G401 (cell line): Measurements from ENCODE around the gene PIGB. TPM values are rescaled to one million over a fixed set of nuclear protein-coding genes. Genes with fewer than 3 reads are reported as not detected.
"Not testable (repeated sequence)": the region's sequence is repeated elsewhere in the genome, so short reads cannot be mapped to it uniquely, and the experiment has no call there.

ENCODE experiments used
- DNase-seq: peaks from one replicate; pipeline ENCODE4 v3.0.0-alpha.2; 2015; ENCODE audit warnings: low spot score
- in situ Hi-C: cut with HindIII; loops from 2 replicates; pipeline ENCODE4 v1.10.0; 2016; ENCODE audit warnings: low sequenced_read_pairs, mixed read lengths
- total RNA-seq: library from RNA; depleted of rRNA; stranded (reverse); fragments of >200 nt; shearing (Covaris generic); gene quantifications from 2 replicates; pipeline ENCODE4 v1.2.3, GENCODE V29; 2014

PIGB gene
- total RNA-seq, 1 experiment from 2014 or later = 9.0 TPM

DNA sequence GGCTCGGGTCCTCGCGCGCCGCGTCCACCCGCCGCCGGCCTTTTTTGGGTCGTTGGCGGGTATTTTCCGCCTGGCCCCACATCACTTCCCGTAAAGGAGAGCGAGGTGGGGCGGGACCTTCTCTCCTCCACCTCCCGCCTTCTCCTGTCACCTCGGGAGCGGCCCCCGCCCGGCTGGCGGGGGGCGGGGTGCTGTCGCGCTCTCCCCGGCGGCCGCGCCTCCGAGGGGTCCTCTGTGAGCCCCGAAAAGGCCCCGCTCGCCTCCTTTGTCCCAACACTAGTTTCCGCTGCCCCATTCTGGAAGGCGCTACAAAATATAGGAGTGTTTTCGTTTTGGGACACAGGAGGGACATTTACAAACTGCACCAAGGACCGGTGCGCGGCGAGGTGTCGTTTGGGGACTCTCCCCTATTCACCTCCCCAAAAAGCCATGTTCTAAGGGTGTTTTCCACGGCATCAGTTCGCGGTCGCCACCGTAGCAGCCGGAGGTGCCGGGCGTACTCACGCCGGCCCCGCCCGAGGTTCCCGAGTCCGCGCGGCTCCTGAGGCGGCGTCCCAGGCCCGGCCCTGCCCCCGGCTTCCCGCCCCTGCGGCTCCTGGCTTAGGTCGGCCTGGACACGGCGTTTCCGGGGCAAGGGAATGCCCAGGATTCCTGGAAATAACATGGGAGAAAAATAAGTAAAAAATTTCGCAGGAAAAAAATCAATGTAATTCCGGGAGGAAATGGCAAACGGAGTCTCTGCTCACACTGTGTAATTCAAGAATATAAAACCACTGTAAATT is 29.1 kb upstream of the PIGB start, which contains the start of gene RAB27A:
Gene RAB27A, minus strand, starts transcription at position 68 of the 782 bp plus-strand sequence. CDS start 54,879 bp downstream, outside the sequence.
- peak; percentile 60 for DNase-seq

DNA sequence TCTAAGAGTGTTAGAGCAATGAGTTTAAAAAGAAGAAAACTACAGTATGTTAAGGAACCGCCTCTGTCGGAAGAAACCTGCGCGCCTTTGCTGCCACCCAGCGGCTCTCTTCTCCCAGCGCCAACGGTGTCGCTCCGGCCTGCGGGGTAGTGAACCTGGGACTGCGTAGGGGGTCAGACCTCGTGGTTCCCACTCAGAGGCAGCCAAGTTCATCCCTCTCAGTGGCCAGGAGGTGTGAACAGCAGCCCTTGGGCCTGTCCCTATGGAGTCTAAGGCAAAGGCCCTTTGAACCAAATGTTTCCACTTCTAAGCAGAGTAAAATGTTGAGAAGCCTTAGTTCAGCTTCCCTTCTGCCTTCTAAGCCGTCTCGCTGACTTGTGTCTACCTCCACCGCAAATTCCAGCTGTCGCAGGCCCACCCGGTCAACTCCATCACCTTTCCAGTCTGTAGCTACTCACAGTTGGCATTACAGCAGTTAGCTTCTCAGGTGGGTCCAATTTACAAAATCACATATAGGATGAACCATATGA is 28.4 kb upstream of the PIGB start:
- in situ Hi-C loops = no loop called here
- DNase-seq = peak; percentile 83

More for the DNA sequence above, 29.1 kb upstream of the PIGB start, which contains the start of gene RAB27A:
- in situ Hi-C loops = no loop called here

DNA sequence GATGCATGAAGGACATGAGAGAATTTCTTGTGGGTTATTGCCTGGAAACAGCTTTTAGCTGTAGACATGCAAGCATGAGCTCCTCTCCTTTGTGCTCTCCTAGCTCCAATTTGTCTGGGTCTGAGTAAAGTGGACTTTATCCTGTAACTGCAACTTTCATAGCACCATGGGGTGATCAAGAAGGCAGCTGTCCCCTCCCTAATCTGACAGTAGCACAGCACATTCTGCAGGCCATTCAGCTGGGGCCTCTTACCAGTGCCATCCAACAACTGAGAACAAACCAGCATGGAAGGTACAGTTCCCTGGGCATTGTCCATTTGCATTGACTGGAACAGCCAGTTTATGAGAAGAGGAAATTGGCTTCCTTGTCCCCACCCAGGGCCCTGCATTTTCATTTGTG is 21.7 kb upstream of the PIGB start:
- DNase-seq = no peak
- in situ Hi-C loops = no loop called here

DNA sequence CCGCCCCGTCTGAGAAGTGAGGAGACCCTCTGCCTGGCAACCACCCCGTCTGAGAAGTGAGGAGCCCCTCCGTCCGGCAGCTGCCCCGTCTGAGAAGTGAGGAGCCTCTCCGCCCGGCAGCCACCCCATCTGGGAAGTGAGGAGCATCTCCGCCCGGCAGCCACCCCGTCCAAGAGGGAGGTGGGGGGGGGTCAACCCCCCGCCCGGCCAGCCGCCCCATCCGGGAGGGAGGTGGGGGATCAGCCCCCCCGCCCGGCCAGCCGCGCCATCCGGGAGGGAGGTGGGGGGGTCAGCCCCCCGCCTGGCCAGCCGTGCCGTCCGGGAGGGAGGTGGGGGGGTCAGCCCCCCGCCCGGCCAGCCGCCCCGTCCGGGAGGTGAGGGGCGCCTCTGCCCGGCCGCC is 16.2 kb upstream of the PIGB start:
- DNase-seq, in situ Hi-C loops: not testable (repeated sequence)

DNA sequence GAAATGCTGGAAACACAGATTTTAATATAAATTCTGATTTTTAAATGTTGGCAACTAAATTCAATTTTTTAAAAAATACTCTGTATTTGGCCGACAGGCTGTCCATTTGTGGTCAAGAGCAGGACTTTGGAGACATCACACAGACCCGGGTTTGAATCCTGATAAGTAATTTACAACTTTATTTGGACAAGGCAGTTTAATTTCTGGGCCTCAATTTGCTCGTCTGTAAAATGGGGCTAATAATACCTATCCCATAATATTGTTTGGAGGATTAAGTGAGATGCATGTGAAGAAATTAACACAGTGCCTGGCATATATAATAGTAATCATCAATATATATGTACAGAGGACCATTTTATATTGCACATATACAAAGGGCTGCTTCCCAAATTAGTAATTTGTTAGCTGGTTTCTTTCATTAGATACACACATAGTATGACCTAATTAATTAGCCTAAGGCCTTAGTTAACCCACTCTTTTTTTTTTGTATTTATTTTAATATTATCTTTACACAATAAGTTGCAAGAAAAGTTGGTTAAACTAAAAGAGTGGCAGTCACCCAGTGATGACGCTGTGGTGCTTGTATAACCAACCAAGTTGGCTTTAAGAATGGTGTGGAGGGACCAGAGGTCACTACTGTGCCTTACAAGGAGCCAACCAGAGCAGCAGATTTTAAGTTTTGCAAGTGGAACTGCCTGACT is 665 bp downstream of the PIGB start:
- in situ Hi-C loops = no loop called here
- peak; percentile 12 for DNase-seq

DNA sequence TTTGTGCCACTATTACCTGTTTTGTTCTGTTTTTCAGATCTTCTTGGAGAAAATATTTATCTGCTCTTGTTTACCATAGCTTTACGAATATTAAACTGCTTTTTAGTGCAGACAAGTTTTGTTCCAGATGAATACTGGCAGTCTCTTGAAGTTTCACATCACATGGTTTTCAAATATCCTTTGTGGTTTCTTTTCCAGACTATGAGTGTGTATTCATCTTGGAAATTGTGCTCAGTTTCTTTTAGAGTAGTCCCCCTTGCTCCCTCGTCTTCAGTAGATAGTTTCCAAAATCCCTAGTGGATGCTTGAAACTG is 1.2 kb downstream of the PIGB start:
- DNase-seq = peak; percentile 4
- in situ Hi-C loops = no loop called here

DNA sequence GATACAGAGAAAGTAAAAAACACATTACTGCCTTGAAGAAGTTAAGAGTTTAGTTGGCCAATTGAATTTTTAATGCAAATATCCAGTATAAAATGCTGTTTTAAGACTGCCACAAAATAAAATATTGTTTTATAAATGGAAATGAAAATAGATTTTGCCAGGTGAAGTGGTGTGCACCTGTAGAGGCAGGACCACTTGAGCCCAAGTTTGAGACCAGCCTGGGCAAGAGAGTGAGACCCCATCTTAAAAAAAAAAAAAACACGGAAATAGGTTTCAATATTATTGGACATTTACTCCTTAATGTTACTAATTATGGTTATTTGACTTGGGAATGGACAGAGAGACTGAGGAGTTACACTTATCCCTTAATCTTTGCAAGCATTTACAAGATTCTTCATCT is 1.9 kb downstream of the PIGB start:
- in situ Hi-C loops = no loop called here
- DNase-seq = no peak

DNA sequence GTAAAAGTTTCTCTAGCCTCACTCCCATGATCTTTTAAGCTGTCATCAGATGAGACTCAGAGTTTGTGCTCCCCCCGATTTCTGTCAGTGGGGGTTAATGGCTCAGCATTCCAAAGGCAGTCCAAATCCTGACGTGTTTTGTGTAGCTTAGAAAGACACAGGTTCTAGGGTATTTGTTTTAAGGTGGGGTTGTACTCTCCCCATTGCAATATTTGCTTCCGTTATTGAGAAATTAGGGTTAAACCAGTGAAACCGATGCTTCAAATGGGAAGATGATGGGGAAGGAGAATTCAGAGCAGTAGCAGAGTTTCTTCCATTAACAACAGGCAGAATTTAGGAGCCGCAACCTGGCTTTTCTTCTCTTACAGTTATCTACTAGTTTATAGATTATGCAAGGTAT is 3.4 kb downstream of the PIGB start:
- in situ Hi-C loops = no loop called here
- no peak for DNase-seq

DNA sequence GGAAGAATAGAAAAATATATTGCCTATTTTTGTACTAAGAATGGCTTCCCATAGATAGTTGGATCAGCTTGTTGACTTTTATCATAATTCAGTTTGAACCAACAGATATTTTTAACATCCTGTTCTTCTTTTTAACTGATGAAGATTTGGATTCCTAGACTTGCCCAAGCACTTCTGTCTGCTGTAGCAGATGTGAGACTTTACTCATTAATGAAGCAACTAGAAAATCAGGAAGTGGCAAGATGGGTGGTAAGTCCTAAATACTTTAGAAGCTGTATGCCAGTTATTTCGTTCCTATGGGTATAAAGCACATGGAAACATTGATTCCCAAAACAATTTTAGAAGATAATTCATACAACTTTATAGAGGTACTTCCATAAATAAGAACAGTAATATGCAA is 8.4 kb downstream of the PIGB start:
- in situ Hi-C loops = no loop called here
- no peak for DNase-seq

DNA sequence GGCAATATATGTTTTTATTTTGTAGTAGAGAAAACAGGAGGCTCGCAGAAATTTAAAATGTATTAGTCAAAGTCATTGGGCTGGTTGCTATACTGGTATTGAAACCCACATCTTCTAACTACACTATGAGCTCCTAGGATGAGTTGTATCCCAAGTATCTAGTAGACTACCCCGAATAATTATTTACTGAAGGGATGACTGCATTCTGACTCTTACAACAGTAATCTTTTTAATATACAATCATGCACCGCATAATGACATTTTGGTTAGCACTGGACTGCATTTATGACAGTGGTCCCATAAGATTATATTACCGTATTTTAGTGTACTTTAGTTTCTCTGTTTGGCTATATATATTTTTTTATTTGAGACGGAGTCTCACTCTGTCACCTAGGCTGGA is 15.3 kb downstream of the PIGB start:
- in situ Hi-C loops = no loop called here
- no peak for DNase-seq

DNA sequence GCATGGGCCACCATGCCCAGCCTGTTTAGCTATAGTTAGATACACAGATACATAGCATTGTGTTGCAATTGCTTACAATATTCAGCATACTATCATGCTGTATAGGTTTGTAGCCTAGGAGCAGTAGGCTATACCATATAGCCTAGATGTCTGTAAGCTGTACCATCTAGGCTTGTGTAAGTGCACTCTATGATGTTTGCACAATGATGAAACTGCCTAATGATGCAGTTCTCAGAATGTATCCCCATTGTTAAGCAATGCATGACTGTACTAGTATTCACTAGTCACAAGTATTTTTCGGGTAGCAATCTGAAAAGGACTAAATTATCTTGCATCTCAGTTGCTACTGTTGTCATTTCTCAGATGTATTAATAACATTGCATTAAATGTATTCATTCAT is 16.0 kb downstream of the PIGB start:
- no peak for DNase-seq
- in situ Hi-C loops = no loop called here

DNA sequence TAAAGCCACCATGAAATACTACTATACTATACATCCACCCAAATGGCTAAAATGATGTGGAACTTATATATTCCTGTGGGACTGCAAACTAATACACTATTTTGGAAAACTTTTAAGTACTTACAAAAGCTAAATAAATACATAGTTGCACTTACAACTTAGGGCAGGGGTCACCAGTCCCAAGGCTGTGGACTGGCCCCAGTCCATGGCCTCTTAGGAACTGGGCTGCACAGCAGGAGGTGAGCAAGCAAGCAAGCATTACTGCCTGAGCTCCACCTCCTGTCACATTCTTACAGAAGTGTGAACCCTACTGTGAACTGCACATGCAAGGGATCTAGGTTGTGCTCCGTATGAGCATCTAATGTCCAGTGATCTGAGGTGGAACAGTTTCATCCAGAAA is 18.1 kb downstream of the PIGB start:
- no peak for DNase-seq
- in situ Hi-C loops = no loop called here

DNA sequence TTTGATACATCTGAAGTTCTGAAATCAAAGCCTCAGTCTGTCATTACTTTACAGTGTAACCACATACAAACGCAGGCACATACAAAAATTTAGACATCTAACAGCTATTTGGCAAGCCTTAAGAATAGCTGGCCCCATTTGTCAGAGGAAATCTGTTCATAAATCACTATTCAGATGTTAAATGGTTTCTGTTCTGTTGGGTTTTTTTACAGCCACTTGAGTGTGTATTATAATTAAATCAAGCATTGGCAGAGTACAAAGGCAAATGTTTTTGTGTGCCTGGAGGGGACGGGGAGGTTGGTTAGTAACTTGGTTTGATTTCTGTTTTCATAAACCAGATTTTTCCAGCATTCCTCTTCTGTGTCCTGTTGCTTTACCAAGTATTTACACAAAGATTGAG is 24.1 kb downstream of the PIGB start:
- in situ Hi-C loops = no loop called here
- DNase-seq = no peak

DNA sequence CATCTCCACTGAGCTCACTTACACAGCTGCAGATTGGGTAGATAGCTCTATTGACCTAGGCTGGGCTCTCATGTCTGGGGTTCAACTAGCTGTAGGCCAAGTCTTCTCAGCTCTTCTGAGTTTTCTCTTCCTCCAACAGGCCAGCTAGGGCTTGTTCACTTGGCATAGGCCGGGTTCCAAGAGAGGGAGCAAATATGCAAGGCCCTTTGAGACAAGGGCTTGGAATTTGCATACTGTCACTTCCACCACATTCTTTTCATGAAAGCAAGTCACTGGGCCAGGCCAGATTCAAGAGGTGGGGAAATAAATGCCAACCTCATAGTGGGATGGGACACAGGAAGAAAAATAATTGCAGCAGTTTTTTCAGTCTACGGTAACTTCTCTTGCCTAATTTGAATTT is 25.2 kb downstream of the PIGB start:
- DNase-seq = no peak
- in situ Hi-C loops = no loop called here

DNA sequence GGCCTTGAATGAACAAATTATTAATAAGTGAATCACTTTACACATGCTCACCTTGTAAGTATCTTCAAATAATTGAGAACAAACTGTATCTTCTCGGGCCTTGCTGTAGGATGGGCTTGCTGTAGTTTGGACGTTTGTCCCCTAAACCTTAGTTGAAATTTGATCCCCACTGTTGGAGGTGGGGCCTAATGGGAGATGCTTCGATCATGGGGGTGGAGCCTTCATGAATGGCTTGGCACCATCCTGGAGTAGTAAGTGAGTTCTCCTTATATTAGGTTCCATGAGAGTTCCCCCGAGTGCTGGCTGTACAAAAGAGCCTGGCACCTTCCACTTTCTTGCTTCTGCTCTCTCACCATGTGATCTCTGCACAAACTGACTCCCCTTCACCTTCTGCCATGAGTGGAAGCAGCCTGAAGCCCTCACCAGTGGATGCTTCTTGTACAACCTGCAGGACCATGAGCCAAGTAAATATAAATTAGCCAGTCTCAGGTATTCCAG is 29.3 kb downstream of the PIGB start:
- in situ Hi-C loops = no loop called here
- no peak for DNase-seq

DNA sequence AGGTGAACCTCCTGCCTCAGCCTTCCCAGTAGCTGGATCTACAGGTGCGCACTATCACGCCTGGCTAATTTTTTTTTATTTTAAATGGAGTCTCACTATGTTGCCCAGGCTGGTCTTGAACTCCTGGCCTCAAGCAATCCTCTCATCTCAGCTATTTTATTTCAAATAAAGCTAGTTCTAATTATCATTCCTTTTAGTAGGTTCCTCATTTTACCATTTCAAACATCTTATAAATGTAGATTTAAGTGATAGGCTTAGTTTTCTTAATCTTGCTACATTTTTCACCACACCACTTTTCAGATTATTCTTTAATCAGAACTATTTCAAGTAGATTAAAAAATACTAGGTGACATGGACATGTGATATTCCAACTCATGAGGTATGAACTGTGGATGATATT is 30.3 kb downstream of the PIGB start:
- in situ Hi-C loops = no loop called here
- no peak for DNase-seq

DNA sequence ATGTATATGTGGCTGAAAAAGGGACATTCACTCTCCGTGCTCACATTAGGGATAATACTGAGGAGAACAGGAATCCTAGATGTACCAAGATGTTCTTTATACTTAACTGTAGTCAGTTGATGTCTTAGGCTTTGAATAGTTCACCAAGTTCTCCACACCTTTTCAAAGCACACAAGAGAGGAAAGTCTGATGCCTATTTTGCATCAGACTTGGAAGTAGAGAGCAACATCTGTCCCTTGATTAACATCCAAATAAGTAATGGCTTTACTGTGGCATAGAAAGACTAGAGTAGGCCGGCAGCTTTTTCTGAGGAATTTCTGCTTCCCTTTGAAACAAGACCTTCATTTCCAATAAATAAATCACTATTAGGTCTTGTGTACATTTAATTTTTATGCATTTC is 34.0 kb downstream of the PIGB start:
- in situ Hi-C loops = no loop called here
- no peak for DNase-seq

DNA sequence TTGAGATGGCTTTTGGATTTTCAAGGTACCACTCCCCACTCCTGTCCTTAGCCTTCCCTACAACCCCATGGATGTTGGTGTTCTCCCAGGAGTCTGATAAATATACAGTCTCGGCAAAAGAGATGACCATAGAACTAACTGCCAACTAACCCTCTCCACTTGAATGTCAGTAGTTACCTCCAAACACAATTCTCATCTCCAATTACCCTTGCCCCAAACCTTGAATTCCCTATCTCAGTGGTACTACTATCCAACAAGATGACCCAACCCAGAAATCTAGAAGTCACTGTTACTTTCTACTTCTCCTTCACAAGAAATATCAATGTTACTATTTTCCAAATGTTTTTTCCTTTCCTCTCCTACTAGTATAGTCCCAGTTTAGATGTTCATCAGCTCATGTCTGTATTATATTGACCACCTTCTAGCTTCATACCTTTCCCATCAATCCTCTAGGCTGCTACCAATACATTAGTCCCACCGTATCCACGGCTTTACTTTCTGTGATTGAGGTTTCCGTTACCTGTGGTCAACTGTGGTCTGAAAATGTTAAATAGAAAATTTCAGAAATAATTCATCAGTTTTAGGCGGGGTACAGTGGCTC is 38.1 kb downstream of the PIGB start:
- DNase-seq = no peak
- in situ Hi-C loops = no loop called here

DNA sequence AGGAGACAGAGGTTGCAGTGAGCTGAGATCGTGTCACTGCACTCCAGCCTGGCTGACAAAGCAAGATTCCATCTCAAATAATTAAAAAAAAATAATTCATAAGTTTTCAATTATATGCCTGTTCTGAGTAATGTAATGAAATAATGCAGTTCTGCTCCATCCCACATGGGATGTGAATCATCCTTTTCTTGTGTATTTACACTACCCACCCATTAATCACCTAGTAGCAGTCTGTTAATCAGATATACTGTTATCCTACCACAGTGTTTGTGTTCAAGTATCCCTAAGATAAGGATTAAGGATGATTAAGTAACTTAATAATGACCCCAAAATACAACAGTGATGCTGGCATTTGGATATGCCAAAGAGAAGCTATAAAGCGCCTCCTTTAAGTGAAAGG is 38.8 kb downstream of the PIGB start:
- in situ Hi-C loops = no loop called here
- DNase-seq = no peak

DNA sequence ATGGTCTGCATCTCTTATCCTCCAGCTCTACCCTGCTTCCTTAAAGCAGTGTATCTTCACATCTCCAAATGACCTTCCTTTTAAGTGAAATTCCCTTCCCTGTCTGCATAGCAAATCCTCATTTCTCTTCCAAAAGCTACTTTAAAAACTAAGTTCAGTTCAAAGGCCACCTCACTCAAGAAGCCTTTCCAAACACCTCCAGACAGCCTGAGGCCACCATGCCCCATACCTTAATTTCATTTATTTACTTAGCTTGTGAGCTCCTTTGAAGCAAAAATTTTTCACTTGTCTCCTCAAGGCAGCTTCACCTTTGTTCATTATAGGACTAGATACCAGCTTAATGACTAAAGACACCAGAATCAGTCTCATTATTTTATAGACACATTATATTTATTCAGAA is 39.4 kb downstream of the PIGB start:
- in situ Hi-C loops = no loop called here

More for the DNA sequence above, 39.4 kb downstream of the PIGB start:
- DNase-seq = no peak
